ENCODE results near the gene NACC2.

GRCh38 chr9:136093346-136093986 lies 1.6 kb downstream of the NACC2 start:
- TF ChIP-seq CTCF (IDR thresholded peaks at IDR 0.05) = no peak
- no peak for TF ChIP-seq POLR2A (IDR thresholded peaks at IDR 0.05)
- TF ChIP-seq POLR2AphosphoS5 (IDR thresholded peaks at IDR 0.05) = no peak
- TF ChIP-seq EP300 (IDR thresholded peaks at IDR 0.05; ENCODE audit: low read depth) = no peak
